Fibroblast of mammary gland (primary cell): Measurements from ENCODE around the gene SPINK4.

Experiments
- DNase-seq: peaks from one replicate; pipeline ENCODE4 v3.0.0-alpha.2; 2010; ENCODE audit warnings: low read depth
- H3K4me3 ChIP-seq: 2 replicates; pipeline ENCODE4 v1.5.1; 2011; ENCODE audit warnings: low read depth, mild to moderate bottlenecking, low read length, moderate library complexity; ENCODE audit not compliant: control insufficient read depth
- CTCF ChIP-seq: conservative IDR thresholded peaks from 2 replicates; pipeline ENCODE4 v1.5.1; 2011; ENCODE audit warnings: low read depth, low read length, inconsistent platforms; ENCODE audit not compliant: control insufficient read depth, insufficient read depth

SPINK4 gene

DNA sequence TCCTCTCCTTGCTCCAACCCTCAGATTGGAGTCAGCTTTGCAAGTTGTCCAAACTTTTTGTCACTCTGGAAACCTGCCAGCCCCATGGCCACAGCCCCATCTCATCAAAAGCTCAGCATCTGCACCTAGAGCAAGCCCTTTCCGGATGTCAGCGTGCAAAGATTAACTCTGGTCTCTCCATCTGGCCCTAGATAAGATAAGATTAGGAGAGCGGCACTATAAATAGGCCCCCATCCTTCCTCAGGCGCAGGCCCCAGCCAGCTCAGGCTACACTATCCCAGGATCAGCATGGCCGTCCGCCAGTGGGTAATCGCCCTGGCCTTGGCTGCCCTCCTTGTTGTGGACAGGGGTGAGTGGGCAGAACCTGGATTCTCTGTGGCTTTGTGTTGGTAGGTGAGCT, at the start of gene SPINK4:
TSS of gene SPINK4 (plus strand) at position 247 of the 400 bp plus-strand sequence. CDS start at position 289, 42 bp downstream.
- no peak within 1 kb of the TSS for H3K4me3 ChIP-seq
- no peak for DNase-seq
- TF ChIP-seq CTCF, result no peak

DNA sequence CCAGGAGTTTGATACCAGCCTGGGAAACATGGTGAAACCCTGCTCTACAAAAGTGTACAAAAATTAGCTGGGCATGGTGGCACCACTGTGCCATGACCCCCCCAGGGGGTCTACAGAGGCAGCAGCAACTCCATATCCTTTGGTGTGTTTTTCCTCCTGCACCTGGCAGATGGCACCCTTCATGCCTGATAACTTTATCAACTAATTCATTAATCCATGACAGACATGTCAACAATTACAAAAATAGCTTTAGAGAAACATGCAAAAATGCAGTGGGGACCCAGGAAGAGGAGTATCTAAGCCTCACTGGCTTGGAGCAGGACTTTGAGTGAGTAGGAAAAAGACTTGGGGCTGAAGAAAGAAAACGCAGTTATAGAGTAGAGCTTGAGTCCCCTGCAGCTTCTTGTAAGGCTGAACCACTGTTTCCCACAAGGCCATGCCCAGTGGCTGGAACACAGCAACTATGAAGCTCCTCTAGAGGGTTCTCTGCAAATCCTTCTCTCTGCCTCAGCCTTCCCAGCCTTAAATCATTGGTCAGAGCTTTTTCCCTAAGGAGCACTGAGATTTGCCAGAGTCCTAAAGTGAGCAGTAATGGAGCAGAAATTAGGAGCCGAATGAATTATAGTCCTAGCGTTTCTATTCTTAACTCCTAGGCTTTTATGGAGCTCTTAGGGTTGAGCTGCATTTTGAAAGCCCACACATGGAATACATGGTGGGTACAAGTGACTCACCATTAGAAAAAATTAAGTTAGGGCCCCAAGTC, 47.3 kb upstream of the SPINK4 start:
- no peak for TF ChIP-seq CTCF
- H3K4me3 ChIP-seq, result no peak overlapping the region
- DNase-seq, result peak; percentile 65

DNA sequence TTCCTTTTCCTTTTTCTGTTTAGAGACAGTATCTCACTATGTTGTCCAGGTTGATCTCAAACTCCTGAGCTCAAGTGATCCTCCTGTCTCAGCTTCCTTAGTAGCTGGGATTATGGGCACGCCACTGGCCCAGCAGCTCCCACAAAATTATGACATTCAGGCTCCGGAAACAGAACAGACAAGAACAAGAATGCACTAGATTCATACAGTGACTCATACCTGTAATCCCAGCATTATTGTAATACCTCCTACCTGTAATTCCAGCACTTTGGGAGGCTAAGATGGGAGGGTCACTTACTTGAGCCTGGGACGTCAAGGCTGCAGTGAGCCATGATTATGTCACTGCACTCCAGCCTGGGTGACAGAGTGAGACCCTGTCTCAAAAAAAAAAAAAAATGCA, 46.1 kb upstream of the SPINK4 start:
- H3K4me3 ChIP-seq, result no peak overlapping the region
- no peak for DNase-seq
- TF ChIP-seq CTCF, result no peak

DNA sequence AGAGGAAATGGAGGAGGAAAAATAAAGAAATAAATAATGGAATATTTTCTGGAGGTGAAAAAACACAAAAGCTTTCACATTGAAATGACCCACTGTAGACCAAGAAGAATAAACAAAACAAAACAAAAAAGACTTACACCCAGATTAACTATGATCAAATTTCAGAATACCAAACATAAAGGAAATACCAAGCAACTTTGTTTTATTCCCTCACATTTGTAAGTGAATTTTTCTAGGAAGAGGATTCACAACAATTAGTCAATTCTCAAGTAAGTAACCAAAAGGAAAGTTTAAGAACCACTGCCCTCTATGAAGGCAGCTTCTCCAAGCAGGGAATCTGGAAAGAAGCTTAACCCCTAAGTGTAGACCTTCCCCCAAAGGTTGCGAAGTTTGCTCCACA, 43.2 kb upstream of the SPINK4 start:
- TF ChIP-seq CTCF, result no peak
- no peak for DNase-seq
- H3K4me3 ChIP-seq, result no peak overlapping the region

- DNase-seq, result no peak
- H3K4me3 ChIP-seq, result no peak overlapping the region
- no peak for TF ChIP-seq CTCF
Observed at GRCh38 chr9:33197279-33198152, 42.5 kb upstream of the SPINK4 start.

DNA sequence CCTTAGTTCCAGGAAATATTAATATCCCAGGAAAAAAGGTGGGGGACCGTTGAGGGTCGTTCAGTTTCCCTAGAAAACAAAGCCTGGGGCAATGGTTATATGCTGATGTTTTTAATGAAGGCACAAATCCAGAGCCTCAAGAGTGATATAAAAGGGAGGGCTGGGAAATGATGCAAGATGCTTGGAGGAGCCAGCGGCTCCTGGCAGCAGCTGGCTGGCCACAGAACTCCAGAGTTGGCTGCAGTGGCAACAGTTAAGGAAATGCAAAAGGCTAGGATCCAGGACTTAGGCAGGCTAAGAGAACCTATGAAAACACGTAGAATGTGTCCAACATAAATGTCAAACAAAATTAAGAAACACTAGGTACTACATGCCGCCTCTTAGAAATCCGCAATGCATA, 41.8 kb upstream of the SPINK4 start:
- DNase-seq, result peak; percentile 77
- TF ChIP-seq CTCF, result no peak
- H3K4me3 ChIP-seq, result no peak overlapping the region
